Activated naive CD8-positive, alpha-beta T cell (primary cell): ENCODE results near the gene PIGU.

Experiments used
- H3K27ac Mint-ChIP-seq: one replicate; pipeline ENCODE4 v1.8.0; 2021; ENCODE audit warnings: mixed read lengths
- H3K27me3 Mint-ChIP-seq: one replicate; pipeline ENCODE4 v1.8.0; 2021; ENCODE audit warnings: mixed read lengths
- H3K36me3 Mint-ChIP-seq: one replicate; pipeline ENCODE4 v1.8.0; 2021; ENCODE audit warnings: mixed read lengths
- H3K4me1 Mint-ChIP-seq: one replicate; pipeline ENCODE4 v1.8.0; 2021; ENCODE audit warnings: low read depth, mixed read lengths
- H3K4me3 Mint-ChIP-seq: one replicate; pipeline ENCODE4 v1.8.0; 2021; ENCODE audit warnings: mild to moderate bottlenecking, mixed read lengths
- H3K9me3 Mint-ChIP-seq: one replicate; pipeline ENCODE4 v1.8.0; 2021; ENCODE audit warnings: low read depth, mixed read lengths

The PIGU gene

DNA sequence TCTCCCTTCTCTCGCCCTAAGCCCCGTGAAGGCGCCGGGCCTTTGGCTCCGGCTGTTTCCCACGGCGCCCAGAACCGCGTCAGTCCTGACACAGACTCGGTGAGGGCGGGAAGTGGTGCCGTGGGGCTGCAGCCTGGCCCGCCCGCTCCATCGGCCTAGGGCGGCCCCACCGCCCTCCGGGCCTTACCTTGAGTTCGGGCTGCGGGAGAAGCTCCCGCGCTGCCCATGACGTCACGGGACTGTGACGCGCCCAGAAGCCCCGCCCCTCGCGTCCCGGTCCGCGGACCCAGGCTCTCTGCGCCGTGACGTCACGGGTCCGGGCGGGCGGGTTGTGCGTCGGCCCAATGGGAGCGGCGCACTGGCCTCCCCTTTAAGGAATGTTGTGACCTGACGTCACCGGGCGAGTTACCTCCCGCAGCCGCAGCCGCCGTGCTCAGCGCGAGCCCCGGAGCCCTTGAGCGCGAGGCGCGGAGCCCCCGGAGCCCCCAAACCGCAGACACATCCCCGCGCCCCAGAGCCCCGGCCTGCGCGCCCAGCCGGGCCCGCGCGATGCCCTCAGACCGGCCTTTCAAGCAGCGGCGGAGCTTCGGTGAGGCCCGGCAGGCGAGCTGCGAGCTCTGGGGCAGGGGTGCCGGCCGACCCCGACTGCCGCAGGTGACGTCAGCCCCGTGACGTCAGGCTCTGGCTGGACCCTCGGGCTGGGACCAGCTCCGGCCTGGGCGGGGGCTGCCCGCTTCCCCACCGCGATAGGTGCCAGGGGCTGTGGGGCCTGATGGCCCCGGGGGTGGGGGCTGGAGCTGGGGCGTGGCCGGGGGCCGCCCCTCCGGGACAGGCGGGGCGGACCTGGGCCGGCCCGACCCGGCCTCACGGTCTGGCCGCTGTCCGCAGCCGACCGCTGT lies 118.3 kb downstream of the PIGU start, which contains the start of gene MAP1LC3A:
Gene MAP1LC3A, plus strand, starts transcription at position 399 of the 899 bp plus-strand sequence. Its CDS starts 151 bp downstream, at position 550.
- no peaks in the 10 kb centered on the region for H3K36me3 Mint-ChIP-seq
- H3K4me1 Mint-ChIP-seq = peaks cover 12% of the 10 kb centered on the region
- H3K27me3 Mint-ChIP-seq = no peaks in the 10 kb centered on the region
- H3K9me3 Mint-ChIP-seq = no peaks in the 10 kb centered on the region
- peak within 1 kb of the TSS; percentile 76 for H3K27ac Mint-ChIP-seq
- peak within 1 kb of the TSS; percentile 88 for H3K4me3 Mint-ChIP-seq

DNA sequence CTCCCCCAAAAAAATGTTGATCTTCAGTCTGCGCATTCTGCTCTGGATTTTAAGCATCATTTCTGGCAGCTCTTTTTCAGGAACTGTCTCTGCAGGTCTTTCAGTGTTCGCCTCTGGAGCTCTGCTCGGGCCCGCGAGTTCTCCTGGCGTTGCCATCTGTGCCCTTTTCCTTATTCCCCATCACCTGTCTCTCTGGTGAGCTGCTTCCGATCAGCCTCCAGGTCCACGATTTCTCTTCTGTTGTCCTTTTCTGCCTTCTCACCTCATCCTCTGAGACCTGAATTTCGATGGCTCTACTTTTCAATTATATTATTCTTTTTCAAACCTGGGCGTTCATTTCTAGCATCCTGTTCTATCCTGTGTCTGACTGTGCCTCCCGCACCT lies 119.0 kb downstream of the PIGU start:
- Mint-ChIP-seq H3K27ac (peak overlapping the region; percentile 76), H3K4me1 (peaks cover 12% of the 10 kb centered on the region), H3K36me3 (no peaks in the 10 kb centered on the region), H3K9me3 (no peaks in the 10 kb centered on the region), H3K4me3 (peak overlapping the region; percentile 88), H3K27me3 (no peaks in the 10 kb centered on the region)

DNA sequence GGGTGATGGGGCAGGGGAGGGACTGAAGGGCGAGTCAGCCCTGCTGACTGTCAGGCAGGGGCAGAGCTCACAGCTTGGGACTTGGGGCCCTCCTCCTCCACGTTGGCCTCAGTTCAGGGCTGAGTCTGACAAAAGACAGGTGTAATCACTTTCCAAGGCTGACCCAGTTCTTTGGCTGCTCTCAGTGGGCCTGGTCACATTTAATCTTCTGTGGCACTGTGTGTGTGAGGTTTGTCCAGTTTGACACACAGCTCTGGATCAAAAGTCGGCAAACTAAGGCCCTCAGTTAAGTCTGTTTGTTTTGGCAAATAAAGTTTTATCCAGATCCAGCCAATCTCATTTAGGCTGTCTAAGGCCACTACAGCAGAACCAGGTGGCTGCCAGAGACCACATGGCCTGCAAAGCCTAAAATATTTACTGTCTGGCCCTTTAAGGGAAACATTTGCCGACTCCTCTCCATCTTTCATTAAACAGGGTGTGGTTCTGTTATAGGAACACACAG lies 123.5 kb downstream of the PIGU start:
- peaks cover 12% of the 10 kb centered on the region for H3K4me1 Mint-ChIP-seq
- no peaks in the 10 kb centered on the region for H3K27me3 Mint-ChIP-seq
- no peaks in the 10 kb centered on the region for H3K9me3 Mint-ChIP-seq
- no peak overlapping the region for H3K4me3 Mint-ChIP-seq
- no peaks in the 10 kb centered on the region for H3K36me3 Mint-ChIP-seq
- H3K27ac Mint-ChIP-seq = no peak overlapping the region

DNA sequence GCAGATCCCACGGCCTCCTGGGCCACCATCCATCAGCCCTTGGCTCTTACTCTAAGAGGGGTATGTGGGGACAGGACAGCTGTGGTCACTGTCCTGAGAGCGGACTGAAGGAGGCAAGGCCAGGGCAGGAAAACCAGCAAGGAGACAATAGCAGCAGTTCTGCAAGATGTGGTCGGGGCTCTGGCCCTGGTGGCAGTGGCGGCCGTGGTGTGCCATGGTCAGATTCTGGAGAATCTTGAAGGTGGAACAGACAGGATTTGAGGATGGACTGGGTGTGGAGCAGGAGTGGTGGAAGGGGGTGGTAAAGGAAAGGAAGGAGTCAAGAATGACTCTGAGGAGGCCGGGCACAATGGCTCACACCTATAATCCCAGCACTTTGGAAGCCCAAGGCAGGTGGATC lies 124.3 kb downstream of the PIGU start:
- Mint-ChIP-seq H3K36me3 (no peaks in the 10 kb centered on the region), H3K27ac (no peak overlapping the region), H3K4me1 (peaks cover 7% of the 10 kb centered on the region), H3K9me3 (no peaks in the 10 kb centered on the region), H3K27me3 (no peaks in the 10 kb centered on the region), H3K4me3 (no peak overlapping the region)

GRCh38 chr20:34549929-34550305 lies 127.0 kb downstream of the PIGU start:
- no peak overlapping the region for H3K4me3 Mint-ChIP-seq
- H3K27me3 Mint-ChIP-seq = no peaks in the 10 kb centered on the region
- H3K36me3 Mint-ChIP-seq = no peaks in the 10 kb centered on the region
- H3K4me1 Mint-ChIP-seq = no peaks in the 10 kb centered on the region
- H3K9me3 Mint-ChIP-seq = no peaks in the 10 kb centered on the region
- H3K27ac Mint-ChIP-seq = no peak overlapping the region

DNA sequence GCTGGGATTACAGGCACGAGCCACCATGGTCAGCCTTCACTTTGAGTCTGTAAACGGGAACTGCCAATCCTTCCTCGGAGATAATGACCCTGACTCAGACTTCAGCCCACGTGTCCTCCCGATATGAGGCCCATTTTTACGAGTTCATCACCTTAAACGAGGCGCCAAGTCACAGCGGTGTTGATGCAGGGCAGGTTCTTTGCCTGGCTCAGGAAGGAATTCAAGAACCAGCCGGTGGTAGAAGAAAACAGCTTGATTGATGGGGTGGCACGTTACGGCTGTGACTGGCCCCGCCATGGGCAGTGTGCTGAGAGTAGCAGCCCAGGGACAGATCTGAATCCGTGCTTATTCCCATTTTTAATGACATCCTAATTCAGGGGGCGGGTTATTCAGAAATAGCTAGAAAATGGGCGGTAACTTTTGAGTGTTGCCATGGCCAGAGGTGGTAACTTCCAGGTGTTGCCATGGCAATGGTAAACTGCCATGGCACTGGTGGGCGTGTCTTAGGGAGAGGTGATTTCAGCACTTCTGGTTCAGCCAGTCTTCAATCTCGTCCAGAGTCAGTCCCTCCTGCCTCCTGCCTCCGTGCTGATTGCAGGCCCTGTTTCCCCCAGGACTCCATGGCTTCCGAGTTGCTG lies 127.5 kb downstream of the PIGU start:
- Mint-ChIP-seq H3K4me3 (no peak overlapping the region), H3K4me1 (peaks cover 2% of the 10 kb centered on the region), H3K9me3 (no peaks in the 10 kb centered on the region), H3K36me3 (no peaks in the 10 kb centered on the region), H3K27ac (no peak overlapping the region), H3K27me3 (no peaks in the 10 kb centered on the region)

DNA sequence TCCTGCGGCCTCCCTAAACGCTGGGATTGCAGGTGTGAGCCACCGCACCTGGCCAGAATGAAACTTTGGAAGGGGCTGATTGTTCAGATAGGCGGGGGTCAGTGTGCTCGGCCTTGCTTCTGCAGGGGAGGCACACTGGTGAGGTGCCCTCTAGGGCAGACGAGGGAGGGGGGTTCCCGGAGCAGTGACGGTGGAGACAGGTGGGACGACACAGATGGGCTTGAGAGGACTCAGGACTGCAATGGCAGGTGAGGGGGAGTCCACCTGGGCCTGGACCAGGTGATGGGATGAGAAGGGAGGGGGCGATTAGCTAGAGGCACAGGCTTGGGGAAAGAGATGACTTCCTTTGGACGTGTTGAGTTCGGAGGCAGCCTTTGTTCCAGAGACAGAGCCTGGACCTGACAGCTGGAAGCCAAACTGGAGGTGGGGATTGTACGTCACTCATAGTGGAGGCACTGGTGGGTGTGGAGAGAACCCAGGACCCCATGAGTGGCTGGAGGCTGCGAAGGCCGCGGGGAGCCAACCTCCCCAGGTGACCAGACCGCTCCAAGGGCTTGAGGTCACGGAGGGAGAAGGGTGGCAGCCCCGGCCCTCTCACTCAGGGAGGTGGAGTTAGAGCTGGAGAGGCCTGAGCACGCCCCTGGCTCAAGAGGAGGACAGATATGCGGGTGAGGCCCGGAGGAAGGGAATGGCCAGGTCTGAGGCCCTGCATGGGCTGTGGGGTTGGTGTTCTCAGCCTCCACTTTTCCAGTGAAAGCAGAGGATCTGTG lies 128.9 kb downstream of the PIGU start:
- H3K4me1 Mint-ChIP-seq = peaks cover 7% of the 10 kb centered on the region
- no peak overlapping the region for H3K4me3 Mint-ChIP-seq
- no peaks in the 10 kb centered on the region for H3K9me3 Mint-ChIP-seq
- H3K27me3 Mint-ChIP-seq = no peaks in the 10 kb centered on the region
- H3K36me3 Mint-ChIP-seq = no peaks in the 10 kb centered on the region
- H3K27ac Mint-ChIP-seq = no peak overlapping the region

- Mint-ChIP-seq H3K36me3 (no peaks in the 10 kb centered on the region), H3K9me3 (no peaks in the 10 kb centered on the region), H3K27me3 (no peaks in the 10 kb centered on the region), H3K4me1 (peaks cover 7% of the 10 kb centered on the region), H3K27ac (no peak overlapping the region), H3K4me3 (no peak overlapping the region)
Measured at GRCh38 chr20:34546751-34547181, 130.1 kb downstream of the PIGU start.

DNA sequence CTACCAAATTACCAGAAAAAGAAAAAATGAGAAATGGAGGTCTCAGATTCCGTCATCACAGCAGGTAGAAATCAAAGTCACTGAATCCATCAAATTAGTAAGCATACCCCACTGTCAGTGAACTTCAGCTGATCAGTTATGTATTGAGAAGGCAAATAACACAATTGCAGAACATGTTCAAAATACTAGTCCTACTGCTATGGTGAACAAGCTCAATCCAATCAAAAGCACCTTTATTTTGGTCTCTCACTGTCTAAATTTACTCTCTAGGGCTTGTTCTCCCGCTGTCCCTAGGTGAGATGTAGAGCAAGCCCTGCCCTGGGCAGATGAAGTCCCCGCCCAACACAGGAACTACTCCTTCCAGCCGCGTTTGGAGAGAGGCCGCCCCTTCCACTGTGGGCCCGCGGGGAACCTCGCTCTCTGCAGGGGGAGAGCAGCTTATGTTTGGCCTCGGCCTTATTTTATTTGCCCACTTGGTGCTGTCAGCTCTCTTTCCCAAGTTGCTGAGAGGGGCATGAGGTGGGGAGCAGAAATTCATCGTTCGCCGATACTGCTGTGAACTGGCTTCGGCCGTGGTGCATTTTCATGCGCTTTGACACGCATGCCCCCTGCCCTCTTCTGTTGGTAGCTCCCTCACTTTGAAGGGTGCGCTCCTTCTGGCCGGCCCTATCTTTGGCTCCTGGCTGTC lies 132.6 kb downstream of the PIGU start:
- no peak overlapping the region for H3K27ac Mint-ChIP-seq

DNA sequence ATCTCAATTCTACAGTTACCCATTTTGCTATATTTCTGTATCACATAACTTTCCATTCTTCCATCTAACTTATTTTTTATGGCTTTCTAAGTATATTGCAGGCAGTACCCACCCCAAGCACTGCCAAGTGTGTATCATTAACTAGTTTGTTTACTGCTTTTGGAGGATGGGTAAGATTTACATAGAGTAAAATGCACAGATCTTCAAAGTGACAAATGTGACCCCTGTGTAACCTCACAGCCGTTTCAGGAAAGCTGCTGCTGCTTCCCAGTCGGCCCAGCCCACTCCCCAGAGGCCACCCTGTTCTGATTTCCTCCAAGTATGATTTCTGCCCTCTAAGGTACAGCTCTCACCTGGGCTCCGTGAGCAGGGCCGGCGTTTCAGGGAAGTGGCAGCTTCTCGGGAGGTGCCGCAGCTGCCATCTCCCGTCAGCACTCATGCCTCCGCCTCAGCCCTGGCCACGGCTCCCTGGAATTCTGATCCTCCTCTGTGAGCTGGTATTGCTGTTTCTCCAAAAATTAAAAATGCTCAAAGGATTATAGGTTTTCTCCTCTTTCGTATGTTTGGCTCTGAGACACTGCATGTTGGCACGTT lies 133.3 kb downstream of the PIGU start:
- Mint-ChIP-seq H3K36me3 (no peaks in the 10 kb centered on the region), H3K27me3 (no peaks in the 10 kb centered on the region), H3K9me3 (no peaks in the 10 kb centered on the region), H3K4me3 (no peak overlapping the region), H3K4me1 (peaks cover 9% of the 10 kb centered on the region), H3K27ac (peak overlapping the region; percentile 28)

More for the DNA sequence above, 132.6 kb downstream of the PIGU start:
- H3K27me3 Mint-ChIP-seq = no peaks in the 10 kb centered on the region
- H3K4me1 Mint-ChIP-seq = peaks cover 9% of the 10 kb centered on the region
- no peaks in the 10 kb centered on the region for H3K36me3 Mint-ChIP-seq
- H3K4me3 Mint-ChIP-seq = peak overlapping the region; percentile 67
- H3K9me3 Mint-ChIP-seq = no peaks in the 10 kb centered on the region

DNA sequence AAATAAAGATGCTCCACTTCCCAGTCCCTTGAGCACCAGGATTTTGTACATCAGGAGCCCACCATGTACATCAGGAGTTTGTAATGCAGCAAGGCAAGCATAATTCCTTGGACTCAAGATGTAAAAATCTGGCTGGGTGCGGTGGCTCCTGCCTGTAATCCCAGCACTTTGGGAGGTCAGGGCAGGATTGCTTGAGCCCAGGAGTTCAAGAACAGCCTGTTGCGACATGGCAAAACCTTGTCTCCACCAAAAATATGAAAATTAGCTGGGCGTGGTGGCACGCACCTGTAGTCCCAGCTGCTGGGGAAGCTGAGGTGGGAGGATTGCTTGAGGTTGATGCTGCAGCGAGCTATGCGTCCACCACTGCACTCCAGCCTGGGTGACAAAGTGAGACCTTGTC lies 134.5 kb downstream of the PIGU start:
- peaks cover 9% of the 10 kb centered on the region for H3K4me1 Mint-ChIP-seq
- H3K36me3 Mint-ChIP-seq = no peaks in the 10 kb centered on the region
- no peaks in the 10 kb centered on the region for H3K9me3 Mint-ChIP-seq
- no peaks in the 10 kb centered on the region for H3K27me3 Mint-ChIP-seq
- H3K4me3 Mint-ChIP-seq = no peak overlapping the region
- no peak overlapping the region for H3K27ac Mint-ChIP-seq

DNA sequence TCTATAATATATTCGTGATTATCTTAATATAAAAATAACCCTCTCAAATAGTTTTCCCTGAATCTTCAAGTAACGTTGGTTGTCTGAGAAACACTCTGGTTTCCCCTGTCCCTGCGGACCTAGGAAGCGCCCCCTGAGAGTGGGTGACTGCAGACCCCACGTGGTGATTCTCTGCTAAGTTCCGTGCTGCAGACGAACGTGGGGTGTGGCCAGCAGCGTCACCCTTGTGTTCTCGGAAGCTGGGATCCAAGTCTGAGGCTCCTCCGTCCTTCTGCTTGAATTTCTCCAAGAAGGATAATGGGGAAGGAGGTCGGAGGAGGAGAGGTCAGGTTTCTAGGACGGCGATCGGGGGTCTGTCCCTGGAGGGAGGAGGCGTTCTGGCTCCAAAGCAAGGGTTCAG lies 135.0 kb downstream of the PIGU start:
- no peak overlapping the region for H3K4me3 Mint-ChIP-seq
- no peaks in the 10 kb centered on the region for H3K9me3 Mint-ChIP-seq
- no peaks in the 10 kb centered on the region for H3K27me3 Mint-ChIP-seq
- peaks cover 9% of the 10 kb centered on the region for H3K4me1 Mint-ChIP-seq
- no peak overlapping the region for H3K27ac Mint-ChIP-seq
- H3K36me3 Mint-ChIP-seq = peaks cover 3% of the 10 kb centered on the region

DNA sequence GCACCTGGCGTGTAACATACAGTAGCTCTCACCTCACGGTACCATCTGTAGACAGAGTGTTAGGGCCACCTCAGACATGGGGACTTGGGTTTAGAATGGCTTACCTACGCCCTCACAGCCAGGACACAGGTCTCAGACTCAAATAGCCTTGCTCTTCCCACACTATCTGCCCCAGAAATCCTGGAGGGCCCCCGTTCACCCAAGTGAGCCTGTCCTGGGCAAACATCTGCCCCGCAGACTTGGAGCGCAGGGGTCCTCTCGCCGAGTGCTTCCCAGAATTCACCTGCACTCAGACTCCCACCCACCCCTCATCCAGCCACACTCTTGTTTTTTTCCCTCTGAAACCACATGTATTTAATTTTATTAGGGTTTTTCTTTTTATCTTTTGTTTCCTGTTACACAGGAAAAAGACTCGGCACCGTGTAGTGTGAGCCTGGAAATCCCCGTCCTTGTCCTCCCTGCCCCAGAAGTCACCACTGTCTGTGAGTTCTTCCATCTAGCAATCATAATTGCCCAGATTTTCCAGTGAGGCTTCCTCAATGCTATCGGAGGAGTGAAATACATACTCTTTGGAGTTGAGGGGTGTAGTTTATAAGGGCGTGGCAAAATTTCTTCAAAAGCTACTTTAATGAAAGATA lies 135.5 kb downstream of the PIGU start:
- Mint-ChIP-seq H3K9me3 (no peaks in the 10 kb centered on the region), H3K36me3 (peaks cover 3% of the 10 kb centered on the region), H3K4me3 (no peak overlapping the region), H3K27me3 (no peaks in the 10 kb centered on the region), H3K4me1 (peaks cover 9% of the 10 kb centered on the region), H3K27ac (peak overlapping the region; percentile 73)
